Activated CD4-positive, alpha-beta memory T cell treated with anti-CD3 and anti-CD28 coated beads, Interleukin-2, amount 10 ng/mL, durations not matched to agents 7 days and 5 days (primary cell): ENCODE results near the gene KCNJ13. TPM values are rescaled to one million over a fixed set of nuclear protein-coding genes. Genes with fewer than 3 reads are reported as not detected.

Source experiments
- CTCF ChIA-PET: fragments of 350-600 bp; sonication (Branson Sonifier 250); formaldehyde crosslinking; loops from one replicate; lab custom pipeline; 2021; ENCODE audit warnings: antibody characterized with exemption, inconsistent platforms; lab: Charles Lee
- POLR2A ChIA-PET: fragments of 350-600 bp; sonication (Branson Sonifier 250); formaldehyde crosslinking; loops from one replicate; lab custom pipeline; 2021; ENCODE audit warnings: antibody characterized with exemption; lab: Charles Lee
- DNase-seq: peaks from one replicate; pipeline ENCODE4 v3.0.0-alpha.2; 2020
- H3K27ac Mint-ChIP-seq: one replicate; pipeline ENCODE4 v1.8.0; 2021; ENCODE audit warnings: mild to moderate bottlenecking, mixed read lengths
- H3K27me3 Mint-ChIP-seq: one replicate; pipeline ENCODE4 v1.8.0; 2021; ENCODE audit warnings: mixed read lengths
- H3K36me3 Mint-ChIP-seq: one replicate; pipeline ENCODE4 v1.8.0; 2021; ENCODE audit warnings: low read depth, mixed read lengths
- H3K4me1 Mint-ChIP-seq: one replicate; pipeline ENCODE4 v1.8.0; 2021; ENCODE audit warnings: mixed read lengths
- H3K4me3 Mint-ChIP-seq: one replicate; pipeline ENCODE4 v1.8.0; 2021; ENCODE audit warnings: mild to moderate bottlenecking, mixed read lengths
- H3K9me3 Mint-ChIP-seq: one replicate; pipeline ENCODE4 v1.8.0; 2021; ENCODE audit warnings: mixed read lengths
- total RNA-seq, 2 experiments: library from RNA; stranded (reverse); gene quantifications; one replicate each; pipeline ENCODE4 v1.2.3, GENCODE V29; 2021

The KCNJ13 gene
- not detected for total RNA-seq

GRCh38 chr2:232776435-232776834 is at the start of gene KCNJ13:
TSS of gene KCNJ13 (minus strand) at chr2:232776565. CDS start at chr2:232771362, 5,203 bp downstream.
- CTCF ChIA-PET: interaction anchor here (2.3 kb wide), 1 partner anchor 14 kb away, joined by 5 read pairs; no protein-coding TSS in a partner anchor
- Mint-ChIP-seq H3K4me1 (peaks cover 23% of the 10 kb centered on the region), H3K4me3 (no peak within 1 kb of the TSS), H3K9me3 (no peaks in the 10 kb centered on the region), H3K36me3 (peaks cover 20% of the 10 kb centered on the region), H3K27ac (no peak within 1 kb of the TSS), H3K27me3 (no peaks in the 10 kb centered on the region)
- POLR2A ChIA-PET: no interaction called here
- DNase-seq: no peak

DNA sequence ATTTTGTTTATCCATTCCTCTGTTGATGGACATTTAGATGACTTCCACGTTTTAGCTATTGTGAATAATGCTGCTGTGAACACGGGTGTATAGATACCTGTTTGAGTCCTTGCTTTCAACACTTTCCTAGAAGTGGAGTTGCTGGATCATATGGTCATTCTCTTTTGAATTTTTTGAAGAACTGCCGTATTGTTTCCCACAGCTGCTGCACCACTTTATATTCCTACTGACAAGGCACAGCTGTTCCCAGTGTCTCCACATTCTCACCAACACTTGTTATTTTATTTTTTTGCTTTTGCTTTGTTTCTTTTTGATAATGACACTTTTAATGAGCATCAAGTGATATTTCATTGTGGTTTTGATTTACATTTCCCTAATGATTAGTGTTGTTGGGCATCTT is 41.4 kb upstream of the KCNJ13 start:
- Mint-ChIP-seq H3K27ac (no peak overlapping the region), H3K27me3 (no peaks in the 10 kb centered on the region)
- CTCF ChIA-PET: no interaction called here

GRCh38 chr2:232816657-232817056 is 40.3 kb upstream of the KCNJ13 start:
- Mint-ChIP-seq H3K36me3 (peaks cover 68% of the 10 kb centered on the region), H3K27me3 (no peaks in the 10 kb centered on the region), H3K27ac (no peak overlapping the region), H3K9me3 (no peaks in the 10 kb centered on the region), H3K4me3 (no peak overlapping the region), H3K4me1 (peaks cover 2% of the 10 kb centered on the region)
- CTCF ChIA-PET: no interaction called here
- POLR2A ChIA-PET: no interaction called here
- no peak for DNase-seq

More for the DNA sequence above, 41.4 kb upstream of the KCNJ13 start:
- Mint-ChIP-seq H3K4me1 (peaks cover 2% of the 10 kb centered on the region), H3K4me3 (no peak overlapping the region), H3K9me3 (no peaks in the 10 kb centered on the region), H3K36me3 (peaks cover 65% of the 10 kb centered on the region)
- no peak for DNase-seq
- POLR2A ChIA-PET: no interaction called here

- CTCF ChIA-PET: interaction anchor here (0.5 kb wide), 1 partner anchor 591 kb away, joined by 3 read pairs; no protein-coding TSS in a partner anchor
- no peak overlapping the region for H3K4me3 Mint-ChIP-seq
- H3K9me3 Mint-ChIP-seq: no peaks in the 10 kb centered on the region
- peaks cover 4% of the 10 kb centered on the region for H3K4me1 Mint-ChIP-seq
- no peak overlapping the region for H3K27ac Mint-ChIP-seq
- no peak for DNase-seq
- H3K36me3 Mint-ChIP-seq: peaks cover 67% of the 10 kb centered on the region
- H3K27me3 Mint-ChIP-seq: no peaks in the 10 kb centered on the region
- POLR2A ChIA-PET: no interaction called here
Measured at GRCh38 chr2:232815569-232815968, 39.2 kb upstream of the KCNJ13 start.

DNA sequence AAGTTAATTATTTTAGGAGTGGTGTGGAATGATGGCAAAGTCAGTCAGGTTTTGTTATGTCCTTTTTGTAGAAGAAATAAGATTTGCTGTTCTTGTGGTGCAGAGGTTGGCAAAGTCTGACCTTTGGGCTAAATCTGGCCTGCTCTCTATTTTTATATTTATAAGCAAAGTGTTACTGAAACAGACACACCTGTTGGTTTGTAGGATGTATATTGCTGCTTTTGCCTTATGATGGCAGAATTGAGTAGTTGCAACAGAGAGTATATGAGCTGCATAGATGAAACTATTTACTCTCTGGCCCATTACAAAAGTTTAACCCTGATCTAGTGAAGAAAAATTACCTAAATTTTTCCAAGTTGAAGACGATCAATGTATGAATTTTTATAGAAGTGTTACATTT is 34.1 kb upstream of the KCNJ13 start:
- H3K27ac Mint-ChIP-seq: no peak overlapping the region
- H3K9me3 Mint-ChIP-seq: no peaks in the 10 kb centered on the region
- ChIA-PET POLR2A (no interaction called here), CTCF (interaction anchor here (0.7 to 2.3 kb wide), 6 partner anchors 29 to 441 kb away, joined by 3 to 6 read pairs (median 4); partner anchors contain the start of gene ATG16L1)
- no peak for DNase-seq
- peaks cover 52% of the 10 kb centered on the region for H3K36me3 Mint-ChIP-seq
- H3K27me3 Mint-ChIP-seq: no peaks in the 10 kb centered on the region
- H3K4me3 Mint-ChIP-seq: no peak overlapping the region
- peaks cover 3% of the 10 kb centered on the region for H3K4me1 Mint-ChIP-seq

GRCh38 chr2:232809349-232810124 is 33.2 kb upstream of the KCNJ13 start:
- peaks cover 49% of the 10 kb centered on the region for H3K36me3 Mint-ChIP-seq

GRCh38 chr2:232802091-232802490 is 25.7 kb upstream of the KCNJ13 start:
- no peak overlapping the region for H3K27ac Mint-ChIP-seq
- CTCF ChIA-PET: no interaction called here
- no peaks in the 10 kb centered on the region for H3K27me3 Mint-ChIP-seq
- peaks cover 11% of the 10 kb centered on the region for H3K9me3 Mint-ChIP-seq
- POLR2A ChIA-PET: no interaction called here
- peaks cover 65% of the 10 kb centered on the region for H3K36me3 Mint-ChIP-seq
- no peaks in the 10 kb centered on the region for H3K4me1 Mint-ChIP-seq
- no peak overlapping the region for H3K4me3 Mint-ChIP-seq
- DNase-seq: no peak

More at GRCh38 chr2:232809349-232810124, 33.2 kb upstream of the KCNJ13 start:
- POLR2A ChIA-PET: no interaction called here
- H3K4me3 Mint-ChIP-seq: no peak overlapping the region
- no peaks in the 10 kb centered on the region for H3K27me3 Mint-ChIP-seq
- H3K27ac Mint-ChIP-seq: no peak overlapping the region
- peaks cover 3% of the 10 kb centered on the region for H3K4me1 Mint-ChIP-seq
- DNase-seq: no peak
- H3K9me3 Mint-ChIP-seq: no peaks in the 10 kb centered on the region
- CTCF ChIA-PET: interaction anchor here (0.6 to 2.3 kb wide), 11 partner anchors 12 to 568 kb away, joined by 3 to 8 read pairs (median 4); no protein-coding TSS in a partner anchor

DNA sequence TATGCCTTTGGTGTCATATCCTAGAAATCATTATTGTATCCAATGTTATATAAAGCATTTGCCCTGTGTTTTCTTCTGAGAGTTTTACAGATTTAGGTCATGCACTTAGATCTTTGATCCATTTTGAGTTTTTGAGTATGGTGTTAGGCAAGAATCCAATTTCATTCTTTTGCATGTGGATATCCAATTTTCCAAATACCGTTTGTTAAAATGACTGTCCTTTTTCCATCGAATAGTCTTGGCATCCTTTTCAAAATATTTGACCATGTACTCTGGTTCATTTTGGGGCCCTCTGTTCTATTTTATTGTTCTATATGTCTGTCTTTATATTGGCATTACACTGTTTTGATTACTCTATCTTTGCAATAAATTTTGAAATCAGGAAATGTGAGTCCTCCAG is 23.8 kb upstream of the KCNJ13 start:
- H3K4me1 Mint-ChIP-seq: no peaks in the 10 kb centered on the region
- ChIA-PET POLR2A (no interaction called here), CTCF (no interaction called here)
- no peak for DNase-seq
- H3K9me3 Mint-ChIP-seq: peaks cover 11% of the 10 kb centered on the region
- no peak overlapping the region for H3K27ac Mint-ChIP-seq
- H3K36me3 Mint-ChIP-seq: peaks cover 67% of the 10 kb centered on the region
- H3K27me3 Mint-ChIP-seq: no peaks in the 10 kb centered on the region
- H3K4me3 Mint-ChIP-seq: no peak overlapping the region

DNA sequence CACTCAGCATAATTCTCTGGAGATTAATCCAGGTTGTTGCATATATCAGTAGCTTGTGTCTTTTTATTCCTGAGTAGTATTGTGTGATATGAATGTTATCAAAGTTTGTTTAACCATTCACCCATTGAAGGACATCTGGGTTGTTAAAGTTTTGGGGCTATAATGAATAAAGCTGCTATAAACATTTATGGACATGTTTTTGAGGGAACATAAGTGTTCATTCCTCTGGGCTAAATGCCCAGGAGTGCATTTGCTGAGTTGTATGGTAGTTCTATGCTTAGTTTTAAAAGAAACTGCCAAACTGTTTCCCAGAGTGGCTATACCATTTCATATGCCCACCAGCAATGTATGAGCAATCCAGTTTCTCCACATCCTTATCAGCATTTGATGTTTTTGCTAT is 21.8 kb upstream of the KCNJ13 start:
- no peaks in the 10 kb centered on the region for H3K27me3 Mint-ChIP-seq
- no peak overlapping the region for H3K27ac Mint-ChIP-seq
- peaks cover 11% of the 10 kb centered on the region for H3K9me3 Mint-ChIP-seq
- H3K4me1 Mint-ChIP-seq: no peaks in the 10 kb centered on the region
- H3K4me3 Mint-ChIP-seq: no peak overlapping the region
- ChIA-PET POLR2A (interaction anchor here (0.6 kb wide), 1 partner anchor 250 kb away, joined by 3 read pairs; no protein-coding TSS in a partner anchor), CTCF (interaction anchor here (1.1 to 2.1 kb wide), 2 partner anchors 11 to 16 kb away, joined by 3 to 5 read pairs; no protein-coding TSS in a partner anchor)
- peaks cover 66% of the 10 kb centered on the region for H3K36me3 Mint-ChIP-seq
- no peak for DNase-seq

- ChIA-PET CTCF (no interaction called here), POLR2A (interaction anchor here (0.6 to 1.2 kb wide), 2 partner anchors 300 to 411 kb away, joined by 3 read pairs; no protein-coding TSS in a partner anchor)
- peaks cover 61% of the 10 kb centered on the region for H3K36me3 Mint-ChIP-seq
- no peaks in the 10 kb centered on the region for H3K4me1 Mint-ChIP-seq
- H3K27me3 Mint-ChIP-seq: no peaks in the 10 kb centered on the region
- H3K9me3 Mint-ChIP-seq: no peaks in the 10 kb centered on the region
- DNase-seq: no peak
- no peak overlapping the region for H3K4me3 Mint-ChIP-seq
- no peak overlapping the region for H3K27ac Mint-ChIP-seq
Measured at GRCh38 chr2:232795920-232796319, 19.6 kb upstream of the KCNJ13 start.

DNA sequence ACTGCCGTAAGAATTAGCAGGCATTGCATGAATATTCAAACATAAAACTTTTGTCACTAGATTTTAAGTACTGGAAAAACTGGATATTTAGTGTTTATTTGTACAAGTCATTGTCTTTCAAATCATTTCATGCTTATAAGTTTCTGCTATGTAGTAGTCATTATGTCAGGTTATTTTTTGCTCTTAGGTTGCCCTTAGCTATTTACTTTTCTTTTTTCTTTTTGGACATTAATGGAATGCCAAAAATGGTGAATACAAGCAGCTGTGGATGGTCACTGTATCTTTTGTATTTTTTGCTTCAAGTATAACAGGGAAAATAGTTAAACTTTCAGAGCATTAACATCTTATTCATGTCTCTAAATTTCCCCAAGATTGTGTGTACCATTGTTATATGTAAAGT is 18.6 kb upstream of the KCNJ13 start:
- Mint-ChIP-seq H3K9me3 (no peaks in the 10 kb centered on the region), H3K27me3 (no peaks in the 10 kb centered on the region), H3K4me1 (no peaks in the 10 kb centered on the region), H3K36me3 (peaks cover 61% of the 10 kb centered on the region), H3K4me3 (no peak overlapping the region), H3K27ac (no peak overlapping the region)
- ChIA-PET POLR2A (interaction anchor here (0.5 kb wide), 1 partner anchor 42 kb away, joined by 3 read pairs; no protein-coding TSS in a partner anchor), CTCF (interaction anchor here (0.7 kb wide), 1 partner anchor 1278 kb away, joined by 3 read pairs; no protein-coding TSS in a partner anchor)
- no peak for DNase-seq

DNA sequence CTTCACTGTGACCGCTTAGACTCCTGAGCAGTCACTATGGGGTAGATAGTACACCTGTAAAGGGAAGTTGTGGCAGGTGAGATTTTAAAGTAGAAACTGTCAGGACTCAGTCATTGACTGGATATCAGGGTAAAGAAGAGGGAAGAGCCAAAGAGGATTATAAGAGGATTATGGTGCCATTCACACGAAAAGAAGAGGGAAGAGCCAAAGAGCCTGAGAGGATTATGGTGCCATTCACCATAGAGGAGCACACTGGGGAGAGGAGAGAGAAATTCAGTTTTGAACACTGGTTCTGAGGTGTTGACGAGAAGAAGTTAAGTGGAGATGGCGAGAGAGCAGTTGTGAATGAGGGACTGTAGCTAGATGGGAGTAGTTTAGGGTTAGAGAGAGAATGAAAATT is 16.9 kb upstream of the KCNJ13 start:
- no peak overlapping the region for H3K27ac Mint-ChIP-seq
- H3K4me1 Mint-ChIP-seq: no peaks in the 10 kb centered on the region
- no peak overlapping the region for H3K4me3 Mint-ChIP-seq
- ChIA-PET CTCF (no interaction called here), POLR2A (no interaction called here)
- no peaks in the 10 kb centered on the region for H3K9me3 Mint-ChIP-seq
- no peaks in the 10 kb centered on the region for H3K27me3 Mint-ChIP-seq
- peaks cover 64% of the 10 kb centered on the region for H3K36me3 Mint-ChIP-seq
- DNase-seq: no peak

DNA sequence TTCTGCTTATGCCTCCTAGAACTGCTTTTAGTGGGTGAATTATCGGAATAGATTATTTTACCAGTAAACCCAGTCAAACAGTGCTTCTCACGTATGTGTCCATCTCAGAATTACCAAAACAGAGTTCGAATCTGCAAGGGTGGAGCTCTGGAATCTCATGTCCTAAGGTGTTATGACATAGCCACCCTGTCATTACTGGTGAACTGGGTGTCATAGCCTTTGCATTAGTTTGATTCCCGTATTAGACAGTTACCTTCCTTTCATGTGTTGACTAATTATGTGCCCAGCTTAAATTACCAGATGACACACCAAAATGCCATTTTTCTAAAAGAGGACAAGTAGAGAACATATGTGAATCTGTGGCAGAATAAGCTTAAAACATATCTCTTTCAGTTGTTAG is 15.2 kb upstream of the KCNJ13 start:
- Mint-ChIP-seq H3K27me3 (no peaks in the 10 kb centered on the region), H3K27ac (no peak overlapping the region), H3K4me3 (no peak overlapping the region), H3K36me3 (peaks cover 63% of the 10 kb centered on the region), H3K9me3 (no peaks in the 10 kb centered on the region), H3K4me1 (no peaks in the 10 kb centered on the region)
- CTCF ChIA-PET: interaction anchor here (0.6 kb wide), 1 partner anchor 22 kb away, joined by 3 read pairs; no protein-coding TSS in a partner anchor
- POLR2A ChIA-PET: no interaction called here
- no peak for DNase-seq
